ENCODE results near the gene ITSN2.
"Not testable (repeated sequence)": the region's sequence is repeated elsewhere in the genome, so short reads cannot be mapped to it uniquely, and the experiment has no call there.

Gene ITSN2

GRCh38 chr2:24345937-24346336 lies 14.4 kb downstream of the ITSN2 start:
- H3K4me1 ChIP-seq (ENCODE audit: low read depth, poor library complexity, severe bottlenecking), result peaks cover 16% of the 10 kb centered on the region
- TF ChIP-seq CTCF (conservative IDR thresholded peaks at IDR 0.05; ENCODE audit: low read depth, low read length), result no peak

GRCh38 chr2:24343225-24343882 lies 17.0 kb downstream of the ITSN2 start:
- Histone ChIP-seq H3K4me2 (no peak overlapping the region), H2AFZ (ENCODE audit: low read depth) (no peak overlapping the region), H3K27ac (no peak overlapping the region), H4K20me1 (ENCODE audit: insufficient read depth) (peaks cover 6% of the 10 kb centered on the region; the same call in 1 of the 2 replicates), H3K9ac (no peak overlapping the region), H3K4me1 (ENCODE audit: low read depth, poor library complexity, severe bottlenecking) (peaks cover 15% of the 10 kb centered on the region), H3K36me3 (ENCODE audit: insufficient read depth) (no peaks in the 10 kb centered on the region), H3K27me3 (ENCODE audit: insufficient read depth, low read depth) (no peaks in the 10 kb centered on the region), H3K4me3 (IDR thresholded peaks at IDR 0.05; ENCODE audit: insufficient read depth, low read depth, low read length) (no peak overlapping the region), H3K79me2 (ENCODE audit: insufficient read depth, low read depth) (peaks cover 54% of the 10 kb centered on the region)
- no peak for TF ChIP-seq CTCF (conservative IDR thresholded peaks at IDR 0.05; ENCODE audit: low read depth, low read length)

More at GRCh38 chr2:24345937-24346336, 14.4 kb downstream of the ITSN2 start:
- Histone ChIP-seq H2AFZ (ENCODE audit: low read depth) (no peak overlapping the region), H4K20me1 (ENCODE audit: insufficient read depth) (peaks cover 8% of the 10 kb centered on the region; the same call in 1 of the 2 replicates), H3K36me3 (ENCODE audit: insufficient read depth) (no peaks in the 10 kb centered on the region), H3K27ac (no peak overlapping the region), H3K79me2 (ENCODE audit: insufficient read depth, low read depth) (peaks cover 78% of the 10 kb centered on the region), H3K4me2 (no peak overlapping the region), H3K9ac (no peak overlapping the region), H3K4me3 (IDR thresholded peaks at IDR 0.05; ENCODE audit: insufficient read depth, low read depth, low read length) (no peak overlapping the region), H3K27me3 (ENCODE audit: insufficient read depth, low read depth) (no peaks in the 10 kb centered on the region)

GRCh38 chr2:24342110-24342910 lies 18.0 kb downstream of the ITSN2 start:
- no peak for TF ChIP-seq CTCF (conservative IDR thresholded peaks at IDR 0.05; ENCODE audit: low read depth, low read length)
- Histone ChIP-seq H4K20me1 (ENCODE audit: insufficient read depth) (peaks cover 6% of the 10 kb centered on the region; the same call in 1 of the 2 replicates), H3K27ac (peak overlapping the region; percentile 11; the same call in 1 of the 2 replicates), H3K27me3 (ENCODE audit: insufficient read depth, low read depth) (no peaks in the 10 kb centered on the region), H3K36me3 (ENCODE audit: insufficient read depth) (no peaks in the 10 kb centered on the region), H3K9ac (no peak overlapping the region), H2AFZ (ENCODE audit: low read depth) (no peak overlapping the region), H3K4me3 (IDR thresholded peaks at IDR 0.05; ENCODE audit: insufficient read depth, low read depth, low read length) (no peak overlapping the region), H3K79me2 (ENCODE audit: insufficient read depth, low read depth) (peaks cover 52% of the 10 kb centered on the region), H3K4me1 (ENCODE audit: low read depth, poor library complexity, severe bottlenecking) (peaks cover 15% of the 10 kb centered on the region), H3K4me2 (no peak overlapping the region)

- Histone ChIP-seq H4K20me1 (ENCODE audit: insufficient read depth) (no peaks in the 10 kb centered on the region; the same call in 1 of the 2 replicates), H3K27ac (no peak overlapping the region), H3K79me2 (ENCODE audit: insufficient read depth, low read depth) (peaks cover 44% of the 10 kb centered on the region), H3K36me3 (ENCODE audit: insufficient read depth) (no peaks in the 10 kb centered on the region), H3K4me1 (ENCODE audit: low read depth, poor library complexity, severe bottlenecking) (peaks cover 15% of the 10 kb centered on the region), H3K4me3 (IDR thresholded peaks at IDR 0.05; ENCODE audit: insufficient read depth, low read depth, low read length) (no peak overlapping the region), H3K9ac (no peak overlapping the region), H2AFZ (ENCODE audit: low read depth) (no peak overlapping the region), H3K27me3 (ENCODE audit: insufficient read depth, low read depth) (no peaks in the 10 kb centered on the region), H3K4me2 (no peak overlapping the region)
- TF ChIP-seq CTCF (conservative IDR thresholded peaks at IDR 0.05; ENCODE audit: low read depth, low read length), result no peak
Observed at GRCh38 chr2:24339856-24340262, 20.5 kb downstream of the ITSN2 start.

- not testable (repeated sequence) for H3K4me2 ChIP-seq
- H3K79me2 ChIP-seq (ENCODE audit: insufficient read depth, low read depth), result peaks cover 38% of the 10 kb centered on the region
Observed at GRCh38 chr2:24339098-24339497, 21.2 kb downstream of the ITSN2 start.

More at GRCh38 chr2:24339098-24339497, 21.2 kb downstream of the ITSN2 start:
- peaks cover 13% of the 10 kb centered on the region for H3K4me1 ChIP-seq (ENCODE audit: low read depth, poor library complexity, severe bottlenecking)
- H3K4me3 ChIP-seq (IDR thresholded peaks at IDR 0.05; ENCODE audit: insufficient read depth, low read depth, low read length); H3K9ac ChIP-seq; H3K36me3 ChIP-seq (ENCODE audit: insufficient read depth); H2AFZ ChIP-seq (ENCODE audit: low read depth); H4K20me1 ChIP-seq (ENCODE audit: insufficient read depth); H3K27ac ChIP-seq; H3K27me3 ChIP-seq (ENCODE audit: insufficient read depth, low read depth): not testable (repeated sequence)

Data from KMS-11 (cell line).